ENCODE measurements around the gene CFAP68. TPM values are rescaled to one million over a fixed set of nuclear protein-coding genes. Genes with fewer than 3 reads are reported as not detected.

The CFAP68 gene
- total and polyA plus RNA-seq, 2 of the 13 experiments (the other 11 are each of a cell fraction or from before 2014, with no cell fraction given) = 22.2 to 25.6 TPM

DNA sequence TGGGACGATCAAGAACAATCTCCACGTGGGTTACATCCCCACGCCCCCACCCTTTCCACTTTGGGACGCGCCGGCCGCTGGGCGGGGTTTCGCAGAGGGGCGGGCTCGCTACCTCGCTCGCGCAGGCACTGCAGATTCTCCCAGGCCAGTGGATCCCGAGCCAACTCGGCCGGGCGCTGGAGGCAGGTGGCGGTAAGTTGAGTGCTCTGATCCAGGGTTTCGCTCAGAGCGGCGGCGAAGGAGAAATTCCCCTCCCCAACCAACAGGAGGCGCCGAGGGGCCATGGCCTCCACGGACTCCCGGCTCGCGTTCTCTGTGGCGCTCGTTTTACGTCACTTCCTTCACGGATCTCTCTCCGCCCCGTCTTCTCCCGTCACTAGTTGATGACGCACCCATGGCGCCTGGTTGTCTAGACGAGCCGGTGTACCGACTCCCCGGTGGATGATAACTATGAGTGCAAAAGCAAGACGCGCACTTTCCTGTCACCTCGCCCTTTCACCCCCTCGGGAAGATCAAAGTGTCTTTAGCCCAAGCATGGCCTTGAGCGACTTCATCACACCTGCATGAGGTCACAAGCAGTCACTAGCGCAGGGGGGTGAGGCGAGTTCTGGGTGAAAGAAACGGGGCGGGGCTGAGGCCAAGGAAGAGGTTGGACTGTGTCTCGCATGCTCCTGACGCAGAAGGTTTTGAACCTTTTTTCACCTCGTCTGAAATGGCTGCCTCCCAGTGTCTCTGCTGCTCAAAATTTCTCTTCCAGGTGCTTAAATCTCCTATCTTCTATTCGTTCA lies at the start of gene CFAP68, which contains the start of gene FDXACB1 (continued):
- TF ChIP-seq XBP1 (CRISPR knock-in tag; IDR thresholded peaks at IDR 0.05) (no peak), ZNF615 (CRISPR knock-in tag; IDR thresholded peaks at IDR 0.05; ENCODE audit: borderline replicate concordance) (no peak), MIER2 (CRISPR knock-in tag; IDR thresholded peaks at IDR 0.05) (peak; percentile 60), PCBP1 (IDR thresholded peaks at IDR 0.05; ENCODE audit: borderline replicate concordance, low read depth, low read length) (0 out of 2 replicates have a peak, but pooled peaks have one; percentile 80), PLRG1 (conservative IDR thresholded peaks at IDR 0.05) (no peak), NFIB (CRISPR knock-in tag; IDR thresholded peaks at IDR 0.05; ENCODE audit: borderline replicate concordance) (no peak), ZIK1 (CRISPR knock-in tag; IDR thresholded peaks at IDR 0.05; ENCODE audit: borderline replicate concordance, low read depth) (0 out of 2 replicates have a peak, but pooled peaks have one; percentile 78), RARA (CRISPR knock-in tag; IDR thresholded peaks at IDR 0.05) (peak; percentile 76), SNAI1 (CRISPR knock-in tag; IDR thresholded peaks at IDR 0.05; ENCODE audit: borderline replicate concordance) (peak; percentile 35; the same call in 1 of the 2 replicates), ZNF264 (CRISPR knock-in tag; IDR thresholded peaks at IDR 0.05) (peak; percentile 46; the same call in 1 of the 2 replicates), ZNF619 (CRISPR knock-in tag; IDR thresholded peaks at IDR 0.05) (peak; percentile 26; the same call in 1 of the 2 replicates), THAP11 (CRISPR knock-in tag; IDR thresholded peaks at IDR 0.05) (peak; percentile 94), KDM1A (CRISPR knock-in tag; IDR thresholded peaks at IDR 0.05) (no peak), ZNF263 (CRISPR knock-in tag; IDR thresholded peaks at IDR 0.05) (0 out of 2 replicates have a peak, but pooled peaks have one; percentile 15), SIN3B (IDR thresholded peaks at IDR 0.05; ENCODE audit: low read length) (peak; percentile 76), REL (CRISPR knock-in tag; conservative IDR thresholded peaks at IDR 0.05) (no peak), RFXAP (CRISPR knock-in tag; IDR thresholded peaks at IDR 0.05; ENCODE audit: borderline replicate concordance) (peak; percentile 77; the same call in 1 of the 2 replicates), ZNF816 (CRISPR knock-in tag; IDR thresholded peaks at IDR 0.05; ENCODE audit: borderline replicate concordance) (peak; percentile 79; the same call in 1 of the 2 replicates), TRIM24 (CRISPR knock-in tag; IDR thresholded peaks at IDR 0.05) (peak; percentile 26; the same call in 1 of the 2 replicates), GABPA (IDR thresholded peaks at IDR 0.05; ENCODE audit: low read depth, low read length) (peak; percentile 75), GABPA (CRISPR knock-in tag; IDR thresholded peaks at IDR 0.05; ENCODE audit: low read depth) (peak; percentile 97)
- TF ChIP-seq, protein P1, sequence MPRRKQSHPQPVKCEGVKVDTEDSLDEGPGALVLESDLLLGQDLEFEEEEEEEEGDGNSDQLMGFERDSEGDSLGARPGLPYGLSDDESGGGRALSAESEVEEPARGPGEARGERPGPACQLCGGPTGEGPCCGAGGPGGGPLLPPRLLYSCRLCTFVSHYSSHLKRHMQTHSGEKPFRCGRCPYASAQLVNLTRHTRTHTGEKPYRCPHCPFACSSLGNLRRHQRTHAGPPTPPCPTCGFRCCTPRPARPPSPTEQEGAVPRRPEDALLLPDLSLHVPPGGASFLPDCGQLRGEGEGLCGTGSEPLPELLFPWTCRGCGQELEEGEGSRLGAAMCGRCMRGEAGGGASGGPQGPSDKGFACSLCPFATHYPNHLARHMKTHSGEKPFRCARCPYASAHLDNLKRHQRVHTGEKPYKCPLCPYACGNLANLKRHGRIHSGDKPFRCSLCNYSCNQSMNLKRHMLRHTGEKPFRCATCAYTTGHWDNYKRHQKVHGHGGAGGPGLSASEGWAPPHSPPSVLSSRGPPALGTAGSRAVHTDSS (CRISPR knock-in tag; conservative IDR thresholded peaks at IDR 0.05) = no peak
- TF ChIP-seq, protein P2, sequence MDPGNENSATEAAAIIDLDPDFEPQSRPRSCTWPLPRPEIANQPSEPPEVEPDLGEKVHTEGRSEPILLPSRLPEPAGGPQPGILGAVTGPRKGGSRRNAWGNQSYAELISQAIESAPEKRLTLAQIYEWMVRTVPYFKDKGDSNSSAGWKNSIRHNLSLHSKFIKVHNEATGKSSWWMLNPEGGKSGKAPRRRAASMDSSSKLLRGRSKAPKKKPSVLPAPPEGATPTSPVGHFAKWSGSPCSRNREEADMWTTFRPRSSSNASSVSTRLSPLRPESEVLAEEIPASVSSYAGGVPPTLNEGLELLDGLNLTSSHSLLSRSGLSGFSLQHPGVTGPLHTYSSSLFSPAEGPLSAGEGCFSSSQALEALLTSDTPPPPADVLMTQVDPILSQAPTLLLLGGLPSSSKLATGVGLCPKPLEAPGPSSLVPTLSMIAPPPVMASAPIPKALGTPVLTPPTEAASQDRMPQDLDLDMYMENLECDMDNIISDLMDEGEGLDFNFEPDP (CRISPR knock-in tag; conservative IDR thresholded peaks at IDR 0.05) = no peak
- TF ChIP-seq, protein P3, sequence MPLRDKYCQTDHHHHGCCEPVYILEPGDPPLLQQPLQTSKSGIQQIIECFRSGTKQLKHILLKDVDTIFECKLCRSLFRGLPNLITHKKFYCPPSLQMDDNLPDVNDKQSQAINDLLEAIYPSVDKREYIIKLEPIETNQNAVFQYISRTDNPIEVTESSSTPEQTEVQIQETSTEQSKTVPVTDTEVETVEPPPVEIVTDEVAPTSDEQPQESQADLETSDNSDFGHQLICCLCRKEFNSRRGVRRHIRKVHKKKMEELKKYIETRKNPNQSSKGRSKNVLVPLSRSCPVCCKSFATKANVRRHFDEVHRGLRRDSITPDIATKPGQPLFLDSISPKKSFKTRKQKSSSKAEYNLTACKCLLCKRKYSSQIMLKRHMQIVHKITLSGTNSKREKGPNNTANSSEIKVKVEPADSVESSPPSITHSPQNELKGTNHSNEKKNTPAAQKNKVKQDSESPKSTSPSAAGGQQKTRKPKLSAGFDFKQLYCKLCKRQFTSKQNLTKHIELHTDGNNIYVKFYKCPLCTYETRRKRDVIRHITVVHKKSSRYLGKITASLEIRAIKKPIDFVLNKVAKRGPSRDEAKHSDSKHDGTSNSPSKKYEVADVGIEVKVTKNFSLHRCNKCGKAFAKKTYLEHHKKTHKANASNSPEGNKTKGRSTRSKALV (CRISPR knock-in tag; IDR thresholded peaks at IDR 0.05) = peak; percentile 62; the same call in 1 of the 2 replicates
- TF ChIP-seq, protein P4, sequence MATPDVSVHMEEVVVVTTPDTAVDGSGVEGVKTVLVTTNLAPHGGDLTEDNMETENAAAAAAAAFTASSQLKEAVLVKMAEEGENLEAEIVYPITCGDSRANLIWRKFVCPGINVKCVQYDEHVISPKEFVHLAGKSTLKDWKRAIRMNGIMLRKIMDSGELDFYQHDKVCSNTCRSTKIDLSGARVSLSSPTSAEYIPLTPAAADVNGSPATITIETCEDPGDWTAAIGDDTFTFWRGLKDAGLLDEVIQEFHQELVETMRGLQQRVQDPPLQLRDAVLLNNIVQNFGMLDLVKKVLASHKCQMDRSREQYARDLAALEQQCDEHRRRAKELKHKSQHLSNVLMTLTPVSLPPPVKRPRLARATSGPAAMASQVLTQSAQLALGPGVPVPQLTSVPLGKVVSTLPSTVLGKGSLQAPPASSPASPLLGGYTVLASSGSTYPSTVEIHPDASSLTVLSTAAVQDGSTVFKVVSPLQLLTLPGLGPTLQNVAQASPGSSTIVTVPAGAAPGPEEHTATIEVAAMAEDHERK (CRISPR knock-in tag; IDR thresholded peaks at IDR 0.05; ENCODE audit: low read depth) = no peak; the same call in 1 of the 2 replicates
